Prostate gland (tissue), 2 donors: Measurements from ENCODE around the gene SEZ6L2.

Experiments
- POLR2A ChIP-seq: fragments of 450-650 bp; IDR thresholded peaks from one replicate; pipeline ENCODE4 v1.6.1; 2016; ENCODE audit warnings: antibody characterized with exemption, mild to moderate bottlenecking
- TF ChIP-seq, protein P1 (sequence below), 4 experiments: fragments of 200-600 bp in 2 of 4; fragments of 450-650 bp in 2 of 4; sonication (generic) in 2 of 4; IDR thresholded peaks; 1 replicate in 3 of 4; 2 replicates in 1 of 4; pipeline ENCODE4 v1.5.1; 2016 to 2019; ENCODE audit warnings: antibody characterized with exemption in 4 of 4, mild to moderate bottlenecking in 2 of 4, moderate library complexity in 2 of 4

GRCh38 chr16:29841631-29842030, 57.7 kb downstream of the SEZ6L2 start:
- TF ChIP-seq, protein P1, sequence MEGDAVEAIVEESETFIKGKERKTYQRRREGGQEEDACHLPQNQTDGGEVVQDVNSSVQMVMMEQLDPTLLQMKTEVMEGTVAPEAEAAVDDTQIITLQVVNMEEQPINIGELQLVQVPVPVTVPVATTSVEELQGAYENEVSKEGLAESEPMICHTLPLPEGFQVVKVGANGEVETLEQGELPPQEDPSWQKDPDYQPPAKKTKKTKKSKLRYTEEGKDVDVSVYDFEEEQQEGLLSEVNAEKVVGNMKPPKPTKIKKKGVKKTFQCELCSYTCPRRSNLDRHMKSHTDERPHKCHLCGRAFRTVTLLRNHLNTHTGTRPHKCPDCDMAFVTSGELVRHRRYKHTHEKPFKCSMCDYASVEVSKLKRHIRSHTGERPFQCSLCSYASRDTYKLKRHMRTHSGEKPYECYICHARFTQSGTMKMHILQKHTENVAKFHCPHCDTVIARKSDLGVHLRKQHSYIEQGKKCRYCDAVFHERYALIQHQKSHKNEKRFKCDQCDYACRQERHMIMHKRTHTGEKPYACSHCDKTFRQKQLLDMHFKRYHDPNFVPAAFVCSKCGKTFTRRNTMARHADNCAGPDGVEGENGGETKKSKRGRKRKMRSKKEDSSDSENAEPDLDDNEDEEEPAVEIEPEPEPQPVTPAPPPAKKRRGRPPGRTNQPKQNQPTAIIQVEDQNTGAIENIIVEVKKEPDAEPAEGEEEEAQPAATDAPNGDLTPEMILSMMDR (IDR thresholded peaks at IDR 0.05), result no peak
- no peak for TF ChIP-seq POLR2A
